ENCODE data around the gene CAB39. TPM values are rescaled to one million over a fixed set of nuclear protein-coding genes. Genes with fewer than 3 reads are reported as not detected.

CAB39 gene
- total RNA-seq, 1 donor from 2014 or later = 78.7 TPM

DNA sequence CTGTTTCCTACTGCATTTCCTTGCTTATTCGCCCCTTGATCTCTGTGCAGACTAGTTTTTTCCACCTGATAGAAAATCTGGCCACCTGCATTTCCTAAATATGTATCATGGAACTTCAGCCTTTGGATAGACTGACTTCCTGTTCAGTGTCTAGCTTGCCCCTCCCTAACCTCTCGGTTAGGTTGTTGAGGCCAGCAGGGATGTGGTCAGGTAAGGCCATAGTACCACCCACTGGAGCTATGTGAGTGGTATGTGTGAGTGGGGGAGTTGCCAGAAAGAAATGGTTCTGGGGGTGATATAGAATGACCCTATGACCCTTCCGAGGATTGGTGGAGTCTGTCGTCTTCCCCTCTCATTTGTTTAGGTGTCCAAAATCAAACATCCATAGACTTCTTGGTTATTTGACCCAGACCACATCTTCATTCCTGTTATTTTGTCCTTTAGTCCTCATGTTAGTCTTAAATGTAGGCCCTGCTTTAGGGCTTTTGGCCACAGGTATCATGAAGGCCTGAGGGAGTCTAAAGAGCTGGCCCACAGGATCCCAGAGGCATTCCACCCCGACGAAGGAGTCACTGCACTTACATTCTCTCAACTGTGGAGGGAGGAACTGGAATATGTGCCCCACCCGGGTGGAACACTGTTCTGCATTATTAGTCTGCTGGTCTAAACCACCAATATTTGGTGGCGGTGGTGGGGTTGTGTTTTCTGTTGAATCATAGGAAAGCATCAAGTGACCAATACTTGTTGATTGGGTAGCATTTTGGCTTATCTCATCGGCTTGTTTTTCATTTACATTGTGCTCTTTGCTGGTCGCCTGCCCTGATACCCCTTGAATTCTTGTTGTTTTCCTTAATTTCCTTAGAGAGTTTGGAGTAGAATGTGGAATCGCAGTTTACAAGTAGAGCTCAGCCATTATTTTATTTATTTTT lies 21.9 kb downstream of the CAB39 start:
- Histone ChIP-seq H3K27me3 (ENCODE audit: low read depth) (no peaks in the 10 kb centered on the region), H3K9me3 (no peaks in the 10 kb centered on the region), H3K36me3 (no peaks in the 10 kb centered on the region), H3K4me3 (no peak overlapping the region), H3K4me1 (peaks cover 72% of the 10 kb centered on the region), H3K27ac (no peak overlapping the region)
- ATAC-seq (peak in 1 of 2 donors; percentile 36), DNase-seq (no peak)
- TF ChIP-seq, protein P1, sequence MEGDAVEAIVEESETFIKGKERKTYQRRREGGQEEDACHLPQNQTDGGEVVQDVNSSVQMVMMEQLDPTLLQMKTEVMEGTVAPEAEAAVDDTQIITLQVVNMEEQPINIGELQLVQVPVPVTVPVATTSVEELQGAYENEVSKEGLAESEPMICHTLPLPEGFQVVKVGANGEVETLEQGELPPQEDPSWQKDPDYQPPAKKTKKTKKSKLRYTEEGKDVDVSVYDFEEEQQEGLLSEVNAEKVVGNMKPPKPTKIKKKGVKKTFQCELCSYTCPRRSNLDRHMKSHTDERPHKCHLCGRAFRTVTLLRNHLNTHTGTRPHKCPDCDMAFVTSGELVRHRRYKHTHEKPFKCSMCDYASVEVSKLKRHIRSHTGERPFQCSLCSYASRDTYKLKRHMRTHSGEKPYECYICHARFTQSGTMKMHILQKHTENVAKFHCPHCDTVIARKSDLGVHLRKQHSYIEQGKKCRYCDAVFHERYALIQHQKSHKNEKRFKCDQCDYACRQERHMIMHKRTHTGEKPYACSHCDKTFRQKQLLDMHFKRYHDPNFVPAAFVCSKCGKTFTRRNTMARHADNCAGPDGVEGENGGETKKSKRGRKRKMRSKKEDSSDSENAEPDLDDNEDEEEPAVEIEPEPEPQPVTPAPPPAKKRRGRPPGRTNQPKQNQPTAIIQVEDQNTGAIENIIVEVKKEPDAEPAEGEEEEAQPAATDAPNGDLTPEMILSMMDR (IDR thresholded peaks at IDR 0.05) = no peak
- intact Hi-C loops (cut with DNase I) = no loop called here

DNA sequence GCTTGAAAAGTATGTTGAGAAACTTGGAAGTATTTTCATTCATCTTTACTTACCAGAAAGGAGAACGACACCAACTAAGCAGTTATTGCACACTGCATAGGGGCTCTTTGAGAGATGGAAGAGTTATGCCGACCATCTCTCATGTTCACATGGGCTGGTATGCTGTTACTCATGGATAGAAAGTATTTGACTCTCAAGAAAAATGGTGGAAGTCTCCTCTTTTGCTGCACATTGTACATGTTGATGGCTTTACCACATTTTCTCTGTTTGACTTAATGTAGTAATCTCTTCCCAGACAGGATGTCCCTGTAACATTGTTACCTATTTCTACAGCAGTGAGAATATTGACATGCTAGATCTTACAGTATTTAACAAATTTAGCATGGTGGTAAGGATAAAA lies 23.2 kb downstream of the CAB39 start:
- TF ChIP-seq, protein P1 (IDR thresholded peaks at IDR 0.05) = no peak
- Histone ChIP-seq H3K4me1 (peaks cover 75% of the 10 kb centered on the region), H3K27me3 (ENCODE audit: low read depth) (no peaks in the 10 kb centered on the region), H3K36me3 (no peaks in the 10 kb centered on the region), H3K4me3 (no peak overlapping the region), H3K27ac (no peak overlapping the region), H3K9me3 (no peaks in the 10 kb centered on the region)
- intact Hi-C loops (cut with DNase I) = no loop called here
- no peak for DNase-seq
- no peak for ATAC-seq

DNA sequence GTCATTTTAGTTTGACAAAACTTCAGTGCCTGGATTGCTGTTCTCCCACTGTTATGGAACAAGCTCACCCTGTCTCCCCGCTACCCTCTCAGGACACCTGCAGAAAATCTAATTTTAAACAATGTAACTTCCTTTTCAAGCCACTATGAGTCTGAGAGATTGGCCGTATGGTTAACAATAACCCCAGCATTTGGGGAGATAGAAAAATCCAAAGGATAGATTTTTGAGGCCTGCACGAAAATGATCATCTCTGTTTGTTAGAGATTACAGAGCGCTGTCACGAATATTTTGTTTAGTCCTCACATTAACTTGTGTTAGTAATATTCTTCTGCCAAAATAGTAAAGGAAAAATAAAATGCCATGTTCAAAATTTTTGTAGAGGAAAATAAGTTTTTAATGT lies 24.7 kb downstream of the CAB39 start:
- intact Hi-C loops (cut with DNase I) = no loop called here
- H3K36me3 ChIP-seq = peaks cover 4% of the 10 kb centered on the region
- H3K4me3 ChIP-seq = no peak overlapping the region
- TF ChIP-seq, protein P1 (IDR thresholded peaks at IDR 0.05) = no peak
- H3K27me3 ChIP-seq (ENCODE audit: low read depth) = no peaks in the 10 kb centered on the region
- H3K27ac ChIP-seq = peak overlapping the region; percentile 22
- no peak for ATAC-seq
- H3K4me1 ChIP-seq = peaks cover 75% of the 10 kb centered on the region
- DNase-seq = no peak
- no peaks in the 10 kb centered on the region for H3K9me3 ChIP-seq

DNA sequence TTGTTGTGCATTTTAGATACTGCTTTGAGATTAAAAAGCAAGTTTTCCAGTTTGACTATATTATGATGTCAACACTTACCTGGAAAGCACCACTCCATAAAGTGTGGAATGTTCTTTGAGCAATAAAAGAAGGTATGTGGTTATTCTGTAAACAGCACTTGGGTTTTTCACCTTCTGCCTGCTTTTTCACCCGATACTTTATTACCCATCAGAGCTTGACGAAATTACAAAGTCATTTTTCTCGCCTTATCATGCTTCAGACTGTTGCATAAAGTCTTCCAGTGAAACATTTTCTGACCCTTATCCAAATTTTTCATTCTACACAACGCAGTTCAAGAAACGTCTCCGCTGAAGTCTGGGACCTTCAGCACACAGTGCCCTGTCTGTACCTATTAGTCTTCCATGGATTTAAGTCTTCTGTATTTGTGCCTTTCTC lies 25.2 kb downstream of the CAB39 start:
- H3K27me3 ChIP-seq (ENCODE audit: low read depth) = no peaks in the 10 kb centered on the region
- intact Hi-C loops (cut with DNase I) = no loop called here
- H3K4me1 ChIP-seq = peaks cover 70% of the 10 kb centered on the region
- H3K9me3 ChIP-seq = no peaks in the 10 kb centered on the region
- ATAC-seq (peak; percentile 86 to 95), DNase-seq (no peak)
- H3K27ac ChIP-seq = peak overlapping the region; percentile 70
- no peak overlapping the region for H3K4me3 ChIP-seq
- peaks cover 4% of the 10 kb centered on the region for H3K36me3 ChIP-seq
- TF ChIP-seq, protein P1 (IDR thresholded peaks at IDR 0.05) = no peak

DNA sequence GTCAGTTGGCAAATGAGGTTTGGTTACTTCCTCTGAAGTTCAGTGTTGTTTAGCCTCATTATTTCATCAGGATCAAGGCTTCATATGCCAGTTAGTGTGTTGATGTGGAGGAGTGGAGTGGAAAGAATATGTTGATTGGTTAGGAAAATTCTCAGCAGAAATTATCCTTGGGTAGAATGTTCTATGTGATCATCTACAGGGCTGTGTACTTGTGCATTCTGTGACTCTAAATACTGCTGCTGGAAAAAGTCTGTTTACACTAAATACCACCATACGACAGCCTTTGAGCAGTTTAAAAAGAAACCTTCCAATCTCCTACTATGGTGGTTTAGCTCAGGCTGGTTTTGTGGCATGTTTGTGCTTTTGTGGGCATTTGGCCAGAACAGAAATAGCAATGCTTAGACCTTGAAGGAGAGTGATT lies 25.8 kb downstream of the CAB39 start:
- no peak overlapping the region for H3K4me3 ChIP-seq
- DNase-seq = no peak
- no peaks in the 10 kb centered on the region for H3K9me3 ChIP-seq
- peaks cover 64% of the 10 kb centered on the region for H3K4me1 ChIP-seq
- H3K27ac ChIP-seq = peak overlapping the region; percentile 70
- TF ChIP-seq, protein P1 (IDR thresholded peaks at IDR 0.05) = no peak
- H3K36me3 ChIP-seq = peaks cover 4% of the 10 kb centered on the region
- intact Hi-C loops (cut with DNase I) = no loop called here
- ATAC-seq = peak; percentile 6 to 57
- no peaks in the 10 kb centered on the region for H3K27me3 ChIP-seq (ENCODE audit: low read depth)
